ENCODE results near the gene C1QTNF4.

Gene C1QTNF4

GRCh38 chr11:47609675-47610074 lies 15.5 kb upstream of the C1QTNF4 start:
- in situ Hi-C loops (cut with HindIII; ENCODE audit: low sequenced_read_pairs): no loop called here
- H3K4me3 ChIP-seq (ENCODE audit: low read depth, low read length): no peak overlapping the region
- no peak for DNase-seq (ENCODE audit: low read depth, low spot score)
- TF ChIP-seq CTCF (IDR thresholded peaks at IDR 0.05; ENCODE audit: low read depth, low read length): no peak

- DNase-seq (ENCODE audit: low read depth, low spot score): peak; percentile 91
- in situ Hi-C loops (cut with HindIII; ENCODE audit: low sequenced_read_pairs): no loop called here
- H3K4me3 ChIP-seq (ENCODE audit: low read depth, low read length): no peak overlapping the region
- no peak for TF ChIP-seq CTCF (IDR thresholded peaks at IDR 0.05; ENCODE audit: low read depth, low read length)
Observed at GRCh38 chr11:47607380-47607779, 13.2 kb upstream of the C1QTNF4 start.

- DNase-seq (ENCODE audit: low read depth, low spot score): peak; percentile 19
- H3K4me3 ChIP-seq (ENCODE audit: low read depth, low read length): no peak overlapping the region
- in situ Hi-C loops (cut with HindIII; ENCODE audit: low sequenced_read_pairs): no loop called here
- no peak for TF ChIP-seq CTCF (IDR thresholded peaks at IDR 0.05; ENCODE audit: low read depth, low read length)
Observed at GRCh38 chr11:47606731-47607130, 12.5 kb upstream of the C1QTNF4 start.

- TF ChIP-seq CTCF (IDR thresholded peaks at IDR 0.05; ENCODE audit: low read depth, low read length): no peak
- in situ Hi-C loops (cut with HindIII; ENCODE audit: low sequenced_read_pairs): no loop called here
- H3K4me3 ChIP-seq (ENCODE audit: low read depth, low read length): no peak overlapping the region
- DNase-seq (ENCODE audit: low read depth, low spot score): no peak
Observed at GRCh38 chr11:47605921-47606320, 11.7 kb upstream of the C1QTNF4 start.

GRCh38 chr11:47603295-47603694 lies 9.1 kb upstream of the C1QTNF4 start:
- in situ Hi-C loops (cut with HindIII; ENCODE audit: low sequenced_read_pairs): no loop called here
- TF ChIP-seq CTCF (IDR thresholded peaks at IDR 0.05; ENCODE audit: low read depth, low read length): no peak
- no peak for DNase-seq (ENCODE audit: low read depth, low spot score)
- no peak overlapping the region for H3K4me3 ChIP-seq (ENCODE audit: low read depth, low read length)

- H3K4me3 ChIP-seq (ENCODE audit: low read depth, low read length): no peak overlapping the region
- DNase-seq (ENCODE audit: low read depth, low spot score): no peak
- in situ Hi-C loops (cut with HindIII; ENCODE audit: low sequenced_read_pairs): no loop called here
- no peak for TF ChIP-seq CTCF (IDR thresholded peaks at IDR 0.05; ENCODE audit: low read depth, low read length)
Observed at GRCh38 chr11:47599902-47600301, 5.7 kb upstream of the C1QTNF4 start.

- in situ Hi-C loops (cut with HindIII; ENCODE audit: low sequenced_read_pairs): no loop called here
- TF ChIP-seq CTCF (IDR thresholded peaks at IDR 0.05; ENCODE audit: low read depth, low read length): no peak
- no peak overlapping the region for H3K4me3 ChIP-seq (ENCODE audit: low read depth, low read length)
- no peak for DNase-seq (ENCODE audit: low read depth, low spot score)
Observed at GRCh38 chr11:47595967-47596366, 1.8 kb upstream of the C1QTNF4 start.
